ENCODE data around the gene DGKD. TPM values are rescaled to one million over a fixed set of nuclear protein-coding genes. Genes with fewer than 3 reads are reported as not detected.
A peak's percentile ranks its signal among the peaks of the same experiment; 100 is the strongest.

The DGKD gene
- total RNA-seq, 2 experiments from 2014 or later: 147 to 156 TPM

- intact Hi-C loops (cut with DNase I, micrococcal nuclease): loop anchor here in 1 of 2 experiments (5.0 kb wide), 1 partner anchor 1648 kb away; the partner anchor contains the start of gene PDE6D
- H3K4me3 ChIP-seq (ENCODE audit: low read length): no peak overlapping the region
- no peaks in the 10 kb centered on the region for H3K27me3 ChIP-seq (ENCODE audit: control insufficient read depth in 1 of 2, insufficient read depth in 2 of 2, low read length in 2 of 2)
- ATAC-seq (ENCODE audit: poor library complexity) (no peak), DNase-seq (no peak)
- H3K36me3 Mint-ChIP-seq (ENCODE audit: low read depth): peaks cover 78% of the 10 kb centered on the region
- ChIA-PET POLR2A (interaction anchor here (8.1 kb wide), 1 partner anchor 10 kb away, joined by 55 read pairs; no protein-coding TSS in a partner anchor), CTCF (interaction anchor here (1.5 kb wide), 1 partner anchor 26 kb away, joined by 6 read pairs; no protein-coding TSS in a partner anchor)
- H3K9me3 Mint-ChIP-seq: peaks cover 4% of the 10 kb centered on the region
- H3K36me3 ChIP-seq (ENCODE audit: insufficient read depth, low read length): peaks cover 16% of the 10 kb centered on the region
- no peak overlapping the region for H3K27ac ChIP-seq (ENCODE audit: low read depth in 1 of 2, low read length in 2 of 2)
- peaks cover 32% of the 10 kb centered on the region for H3K4me1 ChIP-seq (ENCODE audit: insufficient read depth, low read length)
- peaks cover 75% of the 10 kb centered on the region for H3K4me1 Mint-ChIP-seq (ENCODE audit: low read depth)
- peak overlapping the region; percentile 71 for H3K27ac Mint-ChIP-seq
- no peaks in the 10 kb centered on the region for H3K9me3 ChIP-seq (ENCODE audit: control insufficient read depth in 1 of 2, insufficient read depth in 1 of 2, low read length in 2 of 2)
- no peaks in the 10 kb centered on the region for H3K27me3 Mint-ChIP-seq
- TF ChIP-seq, protein P1, sequence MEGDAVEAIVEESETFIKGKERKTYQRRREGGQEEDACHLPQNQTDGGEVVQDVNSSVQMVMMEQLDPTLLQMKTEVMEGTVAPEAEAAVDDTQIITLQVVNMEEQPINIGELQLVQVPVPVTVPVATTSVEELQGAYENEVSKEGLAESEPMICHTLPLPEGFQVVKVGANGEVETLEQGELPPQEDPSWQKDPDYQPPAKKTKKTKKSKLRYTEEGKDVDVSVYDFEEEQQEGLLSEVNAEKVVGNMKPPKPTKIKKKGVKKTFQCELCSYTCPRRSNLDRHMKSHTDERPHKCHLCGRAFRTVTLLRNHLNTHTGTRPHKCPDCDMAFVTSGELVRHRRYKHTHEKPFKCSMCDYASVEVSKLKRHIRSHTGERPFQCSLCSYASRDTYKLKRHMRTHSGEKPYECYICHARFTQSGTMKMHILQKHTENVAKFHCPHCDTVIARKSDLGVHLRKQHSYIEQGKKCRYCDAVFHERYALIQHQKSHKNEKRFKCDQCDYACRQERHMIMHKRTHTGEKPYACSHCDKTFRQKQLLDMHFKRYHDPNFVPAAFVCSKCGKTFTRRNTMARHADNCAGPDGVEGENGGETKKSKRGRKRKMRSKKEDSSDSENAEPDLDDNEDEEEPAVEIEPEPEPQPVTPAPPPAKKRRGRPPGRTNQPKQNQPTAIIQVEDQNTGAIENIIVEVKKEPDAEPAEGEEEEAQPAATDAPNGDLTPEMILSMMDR (IDR thresholded peaks at IDR 0.05): no peak
- no peak overlapping the region for H3K4me3 Mint-ChIP-seq
These were observed 76.4 kb downstream of the DGKD start for GRCh38 chr2:233430651-233431050.

DNA sequence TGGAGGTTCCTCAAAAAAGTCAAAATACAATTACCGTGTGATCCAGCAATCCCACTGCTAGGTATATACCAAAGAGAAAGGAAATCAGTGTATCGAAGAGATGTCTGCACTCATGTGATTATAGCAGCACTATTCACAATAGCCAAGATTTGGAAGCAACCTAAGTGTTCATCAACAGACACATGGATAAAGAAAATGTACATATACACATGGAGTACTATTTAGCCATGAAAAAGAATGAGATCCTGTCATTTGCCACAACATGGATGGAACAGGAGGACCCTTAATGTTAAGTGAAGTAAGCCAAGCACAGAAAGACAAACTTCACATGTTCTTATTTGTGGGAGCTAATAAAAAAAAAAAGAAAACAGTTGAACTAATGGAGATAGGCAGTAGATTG lies 78.7 kb downstream of the DGKD start:
- Mint-ChIP-seq H3K27ac (peak overlapping the region; percentile 54), H3K27me3 (no peaks in the 10 kb centered on the region), H3K4me1 (ENCODE audit: low read depth) (peaks cover 54% of the 10 kb centered on the region), H3K9me3 (no peaks in the 10 kb centered on the region), H3K4me3 (no peak overlapping the region), H3K36me3 (ENCODE audit: low read depth) (peaks cover 79% of the 10 kb centered on the region)
- H3K4me1 ChIP-seq (ENCODE audit: insufficient read depth, low read length): peaks cover 17% of the 10 kb centered on the region
- ChIA-PET POLR2A (interaction anchor here (8.1 kb wide), 1 partner anchor 13 kb away, joined by 55 read pairs; no protein-coding TSS in a partner anchor), CTCF (interaction anchor here (1.2 kb wide), 1 partner anchor 10 kb away, joined by 3 read pairs; no protein-coding TSS in a partner anchor)
- no peak for ATAC-seq (ENCODE audit: poor library complexity)
- no peaks in the 10 kb centered on the region for H3K27me3 ChIP-seq (ENCODE audit: control insufficient read depth in 1 of 2, insufficient read depth in 2 of 2, low read length in 2 of 2)
- no peak overlapping the region for H3K4me3 ChIP-seq (ENCODE audit: low read length)
- H3K36me3 ChIP-seq (ENCODE audit: insufficient read depth, low read length): peaks cover 40% of the 10 kb centered on the region
- intact Hi-C loops (cut with DNase I, micrococcal nuclease): loop anchor here in 1 of 2 experiments (5.0 kb wide), 1 partner anchor 1651 kb away; the partner anchor contains the start of gene PDE6D
- H3K27ac ChIP-seq (ENCODE audit: low read depth in 1 of 2, low read length in 2 of 2): no peak overlapping the region
- no peaks in the 10 kb centered on the region for H3K9me3 ChIP-seq (ENCODE audit: control insufficient read depth in 1 of 2, insufficient read depth in 1 of 2, low read length in 2 of 2)
- TF ChIP-seq, protein P1 (IDR thresholded peaks at IDR 0.05): no peak
- DNase-seq: no peak

GRCh38 chr2:233433794-233434193 lies 79.5 kb downstream of the DGKD start:
- ATAC-seq (ENCODE audit: poor library complexity) (no peak), DNase-seq (no peak)
- Histone ChIP-seq H3K27me3 (ENCODE audit: control insufficient read depth in 1 of 2, insufficient read depth in 2 of 2, low read length in 2 of 2) (no peaks in the 10 kb centered on the region), H3K36me3 (ENCODE audit: insufficient read depth, low read length) (peaks cover 46% of the 10 kb centered on the region), H3K27ac (ENCODE audit: low read depth in 1 of 2, low read length in 2 of 2) (no peak overlapping the region), H3K4me1 (ENCODE audit: insufficient read depth, low read length) (peaks cover 11% of the 10 kb centered on the region), H3K9me3 (ENCODE audit: control insufficient read depth in 1 of 2, insufficient read depth in 1 of 2, low read length in 2 of 2) (no peaks in the 10 kb centered on the region), H3K4me3 (ENCODE audit: low read length) (no peak overlapping the region)
- H3K4me1 Mint-ChIP-seq (ENCODE audit: low read depth): peaks cover 46% of the 10 kb centered on the region
- TF ChIP-seq, protein P1 (IDR thresholded peaks at IDR 0.05): no peak
- ChIA-PET CTCF (interaction anchor here (1.2 kb wide), 1 partner anchor 9 kb away, joined by 3 read pairs; no protein-coding TSS in a partner anchor), POLR2A (interaction anchor here (0.8 to 8.1 kb wide), 2 partner anchors 13 to 30 kb away, joined by 3 to 55 read pairs; no protein-coding TSS in a partner anchor)
- intact Hi-C loops (cut with DNase I, micrococcal nuclease): loop anchor here in 1 of 2 experiments (5.0 kb wide), 1 partner anchor 1651 kb away; the partner anchor contains the start of gene PDE6D
- peak overlapping the region; percentile 54 for H3K27ac Mint-ChIP-seq
- H3K4me3 Mint-ChIP-seq: no peak overlapping the region
- H3K27me3 Mint-ChIP-seq: no peaks in the 10 kb centered on the region
- H3K36me3 Mint-ChIP-seq (ENCODE audit: low read depth): peaks cover 82% of the 10 kb centered on the region
- H3K9me3 Mint-ChIP-seq: no peaks in the 10 kb centered on the region

Data from CD4-positive, alpha-beta T cell (primary cell).